OCI-LY7 (cell line): Measurements from ENCODE around the gene FIGN. TPM values are rescaled to one million over a fixed set of nuclear protein-coding genes. Genes with fewer than 3 reads are reported as not detected.

Source experiments
- BruUV-seq: library from RNA; stranded (reverse); fragments of 400-500 nt; replicated peaks from 2 replicates; lab custom pipeline; 2021; lab: Mats Ljungman, UMichigan
- CTCF ChIA-PET: fragments of 300-600 bp; sonication (Branson Sonifier 250); formaldehyde crosslinking; loops from one replicate; lab custom pipeline; 2022; ENCODE audit warnings: antibody characterized with exemption; ENCODE audit not compliant: unreplicated experiment; lab: Charles Lee
- POLR2A ChIA-PET: fragments of 300-600 bp; sonication (Branson Sonifier 250); formaldehyde crosslinking; loops from one replicate; lab custom pipeline; 2022; ENCODE audit warnings: antibody characterized with exemption; lab: Charles Lee
- DNase-seq: peaks from one replicate; pipeline ENCODE4 v3.0.0-alpha.2; 2015; ENCODE audit warnings: low spot score
- H2AFZ ChIP-seq: fragments of 200-600 bp; sonication (generic), shearing (Covaris generic); 2 replicates; pipeline ENCODE4 v1.6.1; 2014; ENCODE audit warnings: mild to moderate bottlenecking, antibody characterized with exemption, low read length, moderate library complexity
- H3K27ac ChIP-seq: fragments of 200-600 bp; sonication (generic); 2 replicates; pipeline ENCODE4 v1.5.1; 2014; ENCODE audit warnings: mixed run types, low read depth, mild to moderate bottlenecking, moderate library complexity, low read length, inconsistent platforms; ENCODE audit not compliant: poor library complexity, severe bottlenecking
- H3K36me3 ChIP-seq: fragments of 200-600 bp; sonication (generic); 2 replicates; pipeline ENCODE4 v1.6.1; 2014; ENCODE audit warnings: mild to moderate bottlenecking, antibody characterized with exemption, low read length, moderate library complexity, mixed read lengths; ENCODE audit not compliant: insufficient read depth
- H3K4me1 ChIP-seq: fragments of 200-600 bp; sonication (generic); 2 replicates; pipeline ENCODE4 v1.5.1; 2014; ENCODE audit warnings: mild to moderate bottlenecking, low read length; ENCODE audit not compliant: insufficient read depth, poor library complexity, severe bottlenecking
- H3K4me2 ChIP-seq: fragments of 200-600 bp; sonication (generic); 2 replicates; pipeline ENCODE4 v1.6.1; 2014; ENCODE audit warnings: mild to moderate bottlenecking, low read length
- H3K4me3 ChIP-seq: fragments of 200-600 bp; sonication (generic); 2 replicates; pipeline ENCODE4 v1.5.1; 2014; ENCODE audit warnings: mild to moderate bottlenecking, low read depth, low read length; ENCODE audit not compliant: poor library complexity, severe bottlenecking
- H3K79me2 ChIP-seq: fragments of 200-600 bp; sonication (generic); 2 replicates; pipeline ENCODE4 v1.6.1; 2016; ENCODE audit warnings: low read depth, mild to moderate bottlenecking, low read length, moderate library complexity, mixed read lengths; ENCODE audit not compliant: insufficient read depth
- H3K9me2 ChIP-seq: fragments of 200-600 bp; sonication (generic); 2 replicates; pipeline ENCODE4 v1.6.1; 2016; ENCODE audit warnings: mild to moderate bottlenecking, low read length, mixed read lengths; ENCODE audit not compliant: insufficient read depth
- H3K9me3 ChIP-seq: fragments of 200-600 bp; sonication (generic); 2 replicates; pipeline ENCODE4 v1.6.1; 2014; ENCODE audit warnings: mild to moderate bottlenecking, mixed run types, low read length, mixed read lengths
- H4K20me1 ChIP-seq: fragments of 200-600 bp; sonication (generic); 2 replicates; pipeline ENCODE4 v1.6.1; 2014; ENCODE audit warnings: mild to moderate bottlenecking, antibody characterized with exemption, low read length, moderate library complexity, mixed read lengths; ENCODE audit not compliant: insufficient read depth
- CTCF ChIP-seq: fragments of 200-600 bp; sonication (generic); conservative IDR thresholded peaks from 2 replicates; pipeline ENCODE4 v1.5.1; 2014; ENCODE audit warnings: mild to moderate bottlenecking, antibody characterized with exemption, low read length, moderate library complexity, mixed read lengths
- EZH2phosphoT487 ChIP-seq: fragments of 200-600 bp; sonication (generic); IDR thresholded peaks from 2 replicates; pipeline ENCODE4 v1.6.1; 2018; ENCODE audit warnings: low read depth, borderline replicate concordance, mild to moderate bottlenecking, mixed run types, antibody characterized with exemption, low read length, moderate library complexity, mixed read lengths
- intact Hi-C: fragments of 100-400 bp; cut with micrococcal nuclease; formaldehyde crosslinking; loops from one replicate; pipeline ENCODE4 v1.10.0; 2022; ENCODE audit not compliant: unreplicated experiment
- total RNA-seq, 2 experiments: library from RNA; depleted of rRNA in 1 of 2; stranded (reverse); fragments of >200 nt in 1 of 2; shearing (Covaris generic) in 1 of 2; gene quantifications; 2 replicates each; pipeline ENCODE4 v1.2.3, GENCODE V29; 2014 to 2022

The FIGN gene
- total RNA-seq, 2 experiments from 2014 or later = not detected

- no TSS peak for BruUV-seq
- Histone ChIP-seq H2AFZ (no peak overlapping the region), H3K4me2 (no peak overlapping the region), H3K79me2 (no peaks in the 10 kb centered on the region), H3K9me3 (no peaks in the 10 kb centered on the region), H3K36me3 (no peaks in the 10 kb centered on the region), H3K4me1 (no peaks in the 10 kb centered on the region), H3K4me3 (no peak overlapping the region), H4K20me1 (no peaks in the 10 kb centered on the region), H3K27ac (no peak overlapping the region), H3K9me2 (no peaks in the 10 kb centered on the region)
- ChIA-PET CTCF (no interaction called here), POLR2A (no interaction called here)
- TF ChIP-seq EZH2phosphoT487 (no peak), CTCF (no peak)
- DNase-seq = no peak
- intact Hi-C loops = no loop called here
Observed at GRCh38 chr2:163681745-163682144, 54.1 kb downstream of the FIGN start.

- H3K9me3 ChIP-seq = no peaks in the 10 kb centered on the region
- no peaks in the 10 kb centered on the region for H3K36me3 ChIP-seq
- BruUV-seq = no TSS peak
- TF ChIP-seq CTCF (no peak), EZH2phosphoT487 (no peak)
- intact Hi-C loops = no loop called here
- H3K4me3 ChIP-seq = no peak overlapping the region
- no peak overlapping the region for H3K4me2 ChIP-seq
- ChIA-PET POLR2A (interaction anchor here (0.7 kb wide), 1 partner anchor 140 kb away, joined by 4 read pairs; no protein-coding TSS in a partner anchor), CTCF (no interaction called here)
- H3K79me2 ChIP-seq = no peaks in the 10 kb centered on the region
- no peak overlapping the region for H3K27ac ChIP-seq
- H3K4me1 ChIP-seq = no peaks in the 10 kb centered on the region
- no peak overlapping the region for H2AFZ ChIP-seq
- H3K9me2 ChIP-seq = no peaks in the 10 kb centered on the region
- H4K20me1 ChIP-seq = no peaks in the 10 kb centered on the region
- no peak for DNase-seq
Observed at GRCh38 chr2:163675388-163675787, 60.4 kb downstream of the FIGN start.

- Histone ChIP-seq H3K79me2 (no peaks in the 10 kb centered on the region), H3K4me1 (no peaks in the 10 kb centered on the region), H2AFZ (no peak overlapping the region), H3K4me3 (no peak overlapping the region), H3K27ac (no peak overlapping the region), H3K9me3 (no peaks in the 10 kb centered on the region), H3K4me2 (no peak overlapping the region), H3K9me2 (no peaks in the 10 kb centered on the region), H4K20me1 (no peaks in the 10 kb centered on the region), H3K36me3 (no peaks in the 10 kb centered on the region)
- intact Hi-C loops = no loop called here
- no TSS peak for BruUV-seq
- TF ChIP-seq EZH2phosphoT487 = no peak
- TF ChIP-seq CTCF = no peak
- ChIA-PET POLR2A (no interaction called here), CTCF (no interaction called here)
- no peak for DNase-seq
Observed at GRCh38 chr2:163673522-163673921, 62.3 kb downstream of the FIGN start.
